Stomach (tissue), 9 donors: ENCODE data around the gene SCAF8. TPM values are rescaled to one million over a fixed set of nuclear protein-coding genes. Genes with fewer than 3 reads are reported as not detected.
A peak's percentile ranks its signal among the peaks of the same experiment; 100 is the strongest.

Source experiments
- DNase-seq, 2 donors: peaks; one replicate each; pipeline versions ENCODE4 v3.0.0 to v3.0.0-alpha.2; 2013 to 2019
- H3K27ac ChIP-seq, 5 donors: fragments of 200-600 bp in 4 of 5; sonication (generic) in 4 of 5; one replicate each; pipeline ENCODE4 v1.5.1; 2013 to 2019; ENCODE audit warnings: mild to moderate bottlenecking in 1 of 5, moderate library complexity in 1 of 5
- H3K27me3 ChIP-seq, 3 donors: fragments of 200-600 bp; sonication (generic); one replicate each; pipeline ENCODE4 v1.5.1; 2017 to 2019; ENCODE audit warnings: mixed run types in 1 of 3
- H3K36me3 ChIP-seq, 4 donors: fragments of 200-600 bp; sonication (generic); 1 replicate in 3 of 4; 2 replicates in 1 of 4; pipeline ENCODE4 v1.5.1; 2016 to 2019
- H3K4me1 ChIP-seq, 4 donors: fragments of 200-600 bp; sonication (generic); one replicate each; pipeline ENCODE4 v1.5.1; 2016 to 2019
- H3K4me3 ChIP-seq, 4 donors: fragments of 200-600 bp; sonication (generic) in 3 of 4; one replicate each; pipeline ENCODE4 v1.5.1; 2016 to 2019; ENCODE audit warnings: mild to moderate bottlenecking in 1 of 4
- H3K9me3 ChIP-seq, 4 donors: fragments of 200-600 bp; sonication (generic); one replicate each; pipeline ENCODE4 v1.5.1; 2016 to 2019
- CTCF ChIP-seq, 7 experiments: fragments of 450-650 bp in 4 of 7; fragments of 200-600 bp in 3 of 7; sonication (generic) in 3 of 7; IDR thresholded peaks; one replicate each; pipeline ENCODE4 v1.5.1; 2016 to 2019; ENCODE audit warnings: antibody characterized with exemption in 7 of 7, control low read depth in 2 of 7, mild to moderate bottlenecking in 1 of 7
- EP300 ChIP-seq: sonication (generic); formaldehyde crosslinking; IDR thresholded peaks from one replicate; pipeline ENCODE4 v1.6.1; 2017; ENCODE audit warnings: antibody characterized with exemption
- POLR2A ChIP-seq, 4 donors: fragments of 450-650 bp; IDR thresholded peaks; one replicate each; pipeline ENCODE4 v1.6.1; 2016; ENCODE audit warnings: antibody characterized with exemption in 4 of 4, control low read depth in 2 of 4, mild to moderate bottlenecking in 1 of 4, moderate library complexity in 1 of 4
- POLR2AphosphoS5 ChIP-seq, 3 donors: sonication (generic); formaldehyde crosslinking; IDR thresholded peaks; one replicate each; pipeline ENCODE4 v1.6.1; 2016; ENCODE audit warnings: antibody characterized with exemption in 3 of 3
- WGBS, 5 donors: extraction: QIAGEN DNeasy Blood & Tissue Kit in 3 of 5; methylation state at CpG; one replicate each; pipeline versions ENCODE4 v1.1.5 to v1.1.7; 2013 to 2018; 5-methylcytosine and 5-hydroxymethylcytosine counted together
- intact Hi-C: fragments of 100-400 bp; cut with DNase I; formaldehyde crosslinking; loops from one replicate; pipeline ENCODE4 v1.15.1; 2023; ENCODE audit warnings: low total_unique reads
- polyA plus RNA-seq, 3 donors: library from polyadenylated mRNA; stranded (reverse); fragments of 200-250 nt; gene quantifications; one replicate each; pipeline ENCODE4 v1.2.3, GENCODE V29; 2013
- total RNA-seq, 5 donors: library from RNA; depleted of rRNA; stranded (reverse); fragments of >200 nt; gene quantifications; one replicate each; pipeline versions ENCODE4 v1.1.0 to v1.2.3, GENCODE V29; 2014 to 2016
- donor health status: healthy with polysubstance abuse.
- donor health status: Bipolar disorder and iron deficiency.
- donor health status: healthy.

Gene SCAF8
- total and polyA plus RNA-seq, 8 donors = 6.6 to 62.5 (median 15.4) TPM

- intact Hi-C loops = loop anchor here (10.0 kb wide), 1 partner anchor 71 kb away; no protein-coding TSS in a partner anchor
- H3K4me1 ChIP-seq = peaks cover 34 to 58% (median 53%) of the 10 kb centered on the region in 4 donors
These were observed 588 bp downstream of the SCAF8 start for GRCh38 chr6:154733626-154734382.

GRCh38 chr6:154736618-154737259 lies 3.5 kb downstream of the SCAF8 start:
- no peaks in the 10 kb centered on the region for H3K27me3 ChIP-seq
- no peak for TF ChIP-seq POLR2A (IDR thresholded peaks at IDR 0.05)
- no peak for TF ChIP-seq POLR2AphosphoS5 (IDR thresholded peaks at IDR 0.05)
- TF ChIP-seq CTCF (IDR thresholded peaks at IDR 0.05) = no peak
- no peak for TF ChIP-seq EP300
- DNase-seq = no peak
- H3K4me3 ChIP-seq = no peak overlapping the region
- peaks cover 48 to 85% (median 74%) of the 10 kb centered on the region in 4 donors for H3K4me1 ChIP-seq
- WGBS, 5 donors = 50 to 63% (median 58%) methylated on average over 4 of the region's 4 CpGs
- intact Hi-C loops = loop anchor here (10.0 kb wide), 1 partner anchor 68 kb away; no protein-coding TSS in a partner anchor
- peaks cover 0 to 9% (median 3%) of the 10 kb centered on the region in 4 donors for H3K36me3 ChIP-seq
- H3K27ac ChIP-seq = no peak overlapping the region
- no peaks in the 10 kb centered on the region for H3K9me3 ChIP-seq

More at GRCh38 chr6:154733626-154734382, 588 bp downstream of the SCAF8 start:
- H3K36me3 ChIP-seq = peaks cover 0 to 6% (median 0%) of the 10 kb centered on the region in 4 donors
- no peaks in the 10 kb centered on the region for H3K9me3 ChIP-seq
- 0 to 1% (median 0%) methylated on average over 17 to 71 of the region's 71 CpGs for WGBS, 5 donors
- TF ChIP-seq CTCF (IDR thresholded peaks at IDR 0.05) (peak in 1 of 7 experiments; percentile 10), POLR2AphosphoS5 (IDR thresholded peaks at IDR 0.05) (peak in 2 of 3 donors; percentile 62 to 75), POLR2A (IDR thresholded peaks at IDR 0.05) (no peak), EP300 (no peak)
- DNase-seq = peak; percentile 97 to 98
- peak overlapping the region; percentile 99 to 100 (median 100) for H3K27ac ChIP-seq
- peak overlapping the region; percentile 82 to 99 (median 94) for H3K4me3 ChIP-seq
- H3K27me3 ChIP-seq = no peaks in the 10 kb centered on the region

DNA sequence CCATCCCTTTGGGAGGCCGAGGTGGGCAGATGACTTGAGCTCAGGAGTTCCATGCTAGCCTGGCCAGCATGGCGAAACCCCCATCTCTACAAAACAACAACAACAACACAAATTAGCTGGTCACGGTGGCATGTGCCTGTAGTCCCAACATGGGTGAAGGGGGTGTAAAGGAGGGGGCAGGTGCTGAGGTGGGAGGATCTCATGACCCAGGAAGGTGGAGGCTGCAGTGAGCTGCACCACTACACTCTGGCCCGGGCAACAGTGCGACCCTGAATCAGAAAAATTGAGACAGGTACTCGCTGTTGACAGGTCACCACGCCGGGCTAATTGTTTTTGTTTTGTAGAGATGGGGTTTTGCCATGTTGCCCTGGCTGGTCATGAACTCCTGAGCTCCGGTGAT lies 4.2 kb downstream of the SCAF8 start:
- DNase-seq = no peak
- peaks cover 0 to 14% (median 4%) of the 10 kb centered on the region in 4 donors for H3K36me3 ChIP-seq
- WGBS, 5 donors = 89 to 92% (median 91%) methylated on average over 9 of the region's 9 CpGs
- peaks cover 44 to 85% (median 72%) of the 10 kb centered on the region in 4 donors for H3K4me1 ChIP-seq
- no peak overlapping the region for H3K4me3 ChIP-seq
- no peaks in the 10 kb centered on the region for H3K27me3 ChIP-seq
- H3K27ac ChIP-seq = no peak overlapping the region
- TF ChIP-seq POLR2AphosphoS5 (IDR thresholded peaks at IDR 0.05) = no peak
- TF ChIP-seq EP300 = no peak
- TF ChIP-seq POLR2A (IDR thresholded peaks at IDR 0.05) = no peak
- no peak for TF ChIP-seq CTCF (IDR thresholded peaks at IDR 0.05)
- intact Hi-C loops = loop anchor here (10.0 kb wide), 1 partner anchor 67 kb away; no protein-coding TSS in a partner anchor
- H3K9me3 ChIP-seq = no peaks in the 10 kb centered on the region

GRCh38 chr6:154738551-154738961 lies 5.3 kb downstream of the SCAF8 start:
- WGBS, 5 donors = 51 to 64% (median 61%) methylated on average over 3 of the region's 3 CpGs
- Histone ChIP-seq H3K36me3 (peaks cover 0 to 14% (median 4%) of the 10 kb centered on the region in 4 donors), H3K27me3 (no peaks in the 10 kb centered on the region), H3K4me1 (peaks cover 43 to 93% (median 74%) of the 10 kb centered on the region in 4 donors), H3K9me3 (no peaks in the 10 kb centered on the region), H3K27ac (no peak overlapping the region), H3K4me3 (no peak overlapping the region)
- no peak for DNase-seq
- intact Hi-C loops = loop anchor here (10.0 kb wide), 1 partner anchor 66 kb away; no protein-coding TSS in a partner anchor
- TF ChIP-seq CTCF (IDR thresholded peaks at IDR 0.05) (no peak), POLR2A (IDR thresholded peaks at IDR 0.05) (no peak), EP300 (no peak), POLR2AphosphoS5 (IDR thresholded peaks at IDR 0.05) (no peak)
